ENCODE measurements around the gene LIX1L.

The LIX1L gene

DNA sequence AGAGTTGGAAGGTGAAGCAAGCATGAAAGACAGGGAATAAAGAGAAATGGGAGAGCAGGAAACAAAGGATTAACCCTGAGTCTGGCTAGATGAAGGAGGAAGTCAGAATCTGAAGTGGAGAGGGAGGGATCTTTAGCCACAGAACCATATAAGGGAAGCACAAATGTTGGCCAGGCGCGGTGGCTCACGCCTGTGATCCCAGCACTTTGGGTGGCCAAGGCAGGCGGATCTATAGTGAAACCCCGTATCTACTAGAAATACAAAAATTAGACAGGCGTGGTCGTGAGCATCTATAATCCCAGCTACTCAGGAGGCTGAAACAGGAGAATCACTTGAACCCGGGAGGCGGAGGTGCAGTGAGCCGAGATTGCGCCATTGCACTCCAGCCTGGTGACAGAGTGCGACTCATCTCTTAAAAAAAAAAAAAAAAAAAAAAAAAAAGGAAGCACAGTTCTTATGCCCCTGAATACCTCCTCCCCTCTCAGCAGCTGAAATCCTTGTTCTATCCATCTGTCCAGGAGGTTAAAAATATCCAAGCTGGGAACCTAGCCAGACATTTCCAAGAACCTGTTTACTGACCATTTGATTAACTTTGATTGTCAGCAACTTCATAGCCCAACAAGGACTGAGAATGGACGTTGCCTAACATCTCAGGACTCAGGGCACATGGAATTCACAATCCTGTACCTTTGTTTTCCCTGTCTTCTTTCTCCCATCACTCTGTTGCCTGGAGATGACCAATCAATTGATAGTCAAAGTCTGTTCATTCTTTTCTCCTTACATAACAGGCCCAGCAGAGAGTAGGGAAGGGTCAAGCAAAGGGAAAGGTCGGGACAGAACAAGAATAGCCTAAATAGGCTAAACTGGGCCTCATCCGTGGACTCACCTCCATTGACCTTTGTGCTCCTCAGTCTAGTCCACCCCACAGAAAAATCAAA lies 28.0 kb upstream of the LIX1L start:
- DNase-seq (ENCODE audit: low spot score), result no peak

DNA sequence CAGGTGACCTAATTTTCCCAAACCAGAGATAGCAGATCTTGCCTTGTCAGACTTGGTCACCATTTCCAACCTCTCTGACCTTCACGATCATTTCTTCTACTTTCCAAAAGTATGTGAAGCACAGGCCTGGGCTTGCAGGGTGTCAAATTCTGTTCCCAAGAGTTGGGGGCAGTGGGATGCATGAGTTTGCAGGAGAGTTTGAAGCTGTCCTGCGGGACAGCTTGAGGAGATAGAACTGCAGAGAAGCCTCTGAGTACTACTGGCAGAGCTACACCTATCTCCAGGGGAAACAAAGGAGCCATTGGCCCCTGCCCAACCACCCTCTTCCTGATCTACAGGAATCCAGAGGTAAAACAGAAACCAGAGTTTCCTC lies 27.3 kb upstream of the LIX1L start:
- DNase-seq (ENCODE audit: low spot score), result no peak

DNA sequence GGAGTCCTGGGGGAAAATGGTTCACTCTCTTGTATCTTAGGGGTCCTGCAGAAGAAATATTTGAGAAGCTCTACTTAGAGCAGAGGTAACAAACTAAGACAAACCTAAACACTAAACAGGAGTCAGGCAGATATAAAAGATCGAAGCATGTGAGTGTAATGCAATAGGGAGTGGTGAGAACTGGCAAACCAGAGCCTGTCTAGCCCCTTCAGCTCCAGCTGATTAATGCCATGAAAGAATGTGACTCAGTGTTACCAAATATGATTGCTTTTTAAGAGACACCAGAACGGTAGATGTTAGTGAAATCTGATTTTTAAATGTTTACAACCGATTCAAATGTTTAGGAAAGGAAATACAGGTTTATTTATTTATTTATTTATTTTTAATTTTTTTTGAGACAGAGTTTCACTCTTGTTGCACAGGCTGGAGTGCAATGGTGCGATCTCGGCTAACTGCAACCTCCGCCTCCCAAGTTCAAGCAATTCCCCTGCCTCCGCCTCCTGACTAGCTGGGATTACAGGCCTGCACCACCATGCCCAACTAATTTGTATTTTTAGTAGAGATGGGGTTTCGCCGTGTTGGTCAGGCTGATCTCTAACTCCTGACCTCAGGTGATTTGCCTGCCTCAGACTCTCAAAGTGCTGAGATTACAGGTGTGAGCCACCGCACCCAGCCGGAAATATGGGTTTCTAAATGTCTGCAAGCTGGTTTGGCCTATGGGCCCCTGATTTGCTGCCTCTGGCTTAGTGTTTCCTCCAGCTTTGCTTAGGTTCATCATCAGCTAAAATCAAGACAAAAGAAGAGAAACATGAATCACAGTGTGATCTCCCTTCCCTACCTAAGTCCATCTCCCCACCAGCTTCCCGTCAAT lies 26.4 kb upstream of the LIX1L start:
- DNase-seq (ENCODE audit: low spot score), result no peak

DNA sequence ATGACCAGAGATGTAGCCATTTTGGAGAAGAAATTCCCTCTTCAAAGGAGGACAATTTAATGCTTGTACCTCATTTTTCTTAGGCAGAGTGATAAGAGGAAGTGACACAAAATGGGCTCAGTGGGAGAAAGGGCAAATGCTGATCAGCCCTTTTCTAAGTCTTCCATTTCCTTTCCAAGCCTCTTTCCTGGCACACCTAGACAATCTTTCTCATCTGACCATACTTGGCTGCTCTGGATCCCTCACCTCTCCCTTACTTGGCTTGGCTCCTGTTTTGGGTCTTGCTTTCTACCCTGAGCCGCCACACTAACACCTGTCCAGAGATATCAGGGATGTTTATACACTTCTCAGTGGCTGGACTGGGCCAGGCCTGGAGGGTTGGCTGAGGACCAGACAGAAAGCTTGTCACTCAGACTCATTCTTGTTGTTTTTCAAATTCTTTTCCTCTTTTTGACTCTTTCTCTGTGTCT lies 25.4 kb upstream of the LIX1L start:
- DNase-seq (ENCODE audit: low spot score), result no peak

DNA sequence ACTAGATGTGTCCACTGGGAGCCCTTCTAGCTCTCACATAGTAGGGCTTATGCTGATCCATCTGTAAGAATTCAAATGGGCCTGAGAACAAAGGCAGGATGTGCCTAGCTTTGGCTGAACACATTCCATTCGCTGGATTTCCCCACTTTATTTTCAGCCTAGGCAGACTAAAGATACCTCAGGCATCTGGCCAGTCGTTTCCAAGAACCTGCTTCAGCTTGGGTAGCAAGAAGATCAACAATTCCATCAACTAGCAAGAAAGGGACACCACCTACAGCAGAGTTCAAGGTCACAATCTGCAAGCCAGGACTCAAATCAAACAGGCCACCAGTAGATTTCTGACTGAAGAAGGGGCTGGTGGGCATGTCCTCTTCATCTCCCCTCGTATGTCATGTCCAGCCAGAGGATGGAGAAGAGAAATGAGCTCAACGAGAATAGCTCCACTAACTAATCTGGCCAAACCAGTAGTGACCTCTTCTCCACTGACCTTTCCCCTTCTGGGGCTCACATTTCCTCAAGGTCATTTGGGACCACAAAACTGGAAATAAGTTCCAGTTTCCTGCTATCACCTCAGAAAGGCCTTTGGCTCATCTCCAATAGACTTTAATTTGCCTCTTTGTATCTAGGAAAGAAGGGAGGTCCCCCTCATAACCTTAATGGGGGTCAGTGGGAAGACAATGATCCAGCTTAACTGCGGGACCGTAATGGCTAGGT lies 24.4 kb upstream of the LIX1L start:
- no peak for DNase-seq (ENCODE audit: low spot score)

DNA sequence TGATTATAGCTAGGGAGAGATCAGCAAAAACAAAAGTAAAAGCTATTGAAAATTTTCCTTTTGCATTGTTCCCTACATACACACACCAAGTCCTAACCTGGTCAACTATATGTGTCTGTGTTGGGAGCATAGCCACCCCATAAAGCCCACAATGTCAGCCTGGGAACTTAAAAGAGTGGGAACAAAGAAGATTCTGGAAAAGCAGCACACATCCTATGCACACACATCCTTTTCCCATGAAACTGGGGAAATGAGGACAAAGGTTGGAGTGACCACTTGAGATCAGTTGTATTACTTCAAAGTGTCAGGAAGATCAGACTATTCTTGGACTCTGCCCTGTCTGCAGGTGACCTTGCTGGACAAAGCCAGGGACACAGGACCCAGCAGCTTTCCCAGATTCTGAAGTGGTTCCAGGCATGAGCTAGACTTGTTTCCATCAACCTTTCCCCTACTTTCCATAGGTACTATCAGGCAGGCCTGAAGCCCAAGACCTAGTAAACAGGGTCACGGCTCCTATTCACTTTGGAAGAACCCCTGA lies 22.7 kb upstream of the LIX1L start:
- no peak for DNase-seq (ENCODE audit: low spot score)

DNA sequence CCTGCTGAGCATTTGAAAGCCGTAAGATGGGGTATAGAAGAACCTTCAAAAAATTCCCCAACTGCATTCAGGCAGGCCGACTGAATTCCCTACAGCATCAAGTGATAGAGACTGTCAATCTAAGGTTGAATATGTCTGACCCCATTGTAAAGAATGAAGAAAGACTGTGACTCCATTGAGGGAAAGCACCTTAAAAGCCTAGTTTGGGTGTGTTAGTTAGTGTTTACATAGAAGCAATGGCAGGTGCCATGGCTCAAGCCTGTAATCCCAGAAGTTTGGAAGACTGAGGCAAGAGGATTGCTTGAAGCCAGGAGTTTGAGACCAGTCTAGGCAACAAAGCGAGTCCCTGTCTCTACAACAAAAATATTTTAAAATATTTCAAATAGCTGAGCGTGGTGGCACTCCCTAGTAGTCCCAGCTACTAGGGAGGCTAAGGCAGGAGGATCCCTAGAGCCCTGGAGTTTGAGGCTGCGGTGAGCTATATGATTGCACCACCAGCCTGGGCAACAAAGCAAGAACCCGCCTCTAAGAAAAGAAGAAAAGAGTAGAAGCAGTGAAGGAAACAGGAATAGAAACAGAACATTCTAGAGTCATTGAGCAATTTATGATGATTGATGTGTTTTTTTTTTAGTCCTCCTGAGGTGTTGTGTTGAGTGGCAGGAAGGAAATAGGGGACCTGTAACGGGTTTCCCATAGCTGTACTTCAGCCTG lies 22.1 kb upstream of the LIX1L start:
- DNase-seq (ENCODE audit: low spot score), result peak; percentile 48

DNA sequence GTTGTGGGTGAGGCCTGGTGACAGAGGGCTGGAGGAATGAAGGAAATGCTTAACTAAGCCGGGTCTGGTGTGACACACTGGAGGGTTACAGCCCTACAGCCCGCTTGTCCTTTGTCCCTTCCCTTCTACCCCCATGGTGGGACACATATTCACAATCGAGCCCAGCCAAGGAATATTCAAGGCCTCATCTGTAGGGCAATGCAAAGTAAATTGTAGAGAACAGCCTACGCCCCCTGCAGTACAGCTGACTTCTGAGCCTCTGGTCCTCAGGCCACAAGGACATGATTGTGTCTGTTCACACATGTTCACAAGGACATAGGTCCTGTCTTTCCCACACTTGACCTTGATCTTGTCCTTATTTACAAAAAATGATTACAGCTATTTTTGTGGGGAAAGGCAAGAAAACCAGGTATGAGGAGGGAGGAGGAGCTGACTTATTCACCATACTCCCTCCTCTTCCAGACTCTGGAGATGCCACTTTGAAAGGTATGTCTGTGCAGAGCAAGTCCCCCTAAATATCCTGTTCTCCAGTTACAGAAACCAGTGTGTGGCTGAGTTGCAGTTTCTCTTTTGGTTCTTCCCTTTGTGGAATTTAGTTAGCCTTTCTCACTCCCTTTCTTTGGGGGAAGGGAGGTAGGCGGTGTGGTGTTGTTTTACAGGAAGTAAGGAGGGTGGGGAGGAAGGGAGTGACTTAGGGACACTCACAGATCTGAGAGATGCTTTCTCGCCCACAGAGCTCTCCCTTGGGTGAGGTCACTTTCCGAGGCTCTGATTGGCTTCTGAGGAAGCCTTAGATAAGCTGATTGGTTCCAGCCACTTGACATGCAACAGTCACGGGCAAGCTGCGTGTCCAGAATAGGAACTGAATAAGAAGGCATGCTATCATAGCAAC lies 21.3 kb upstream of the LIX1L start:
- DNase-seq (ENCODE audit: low spot score), result peak; percentile 97

DNA sequence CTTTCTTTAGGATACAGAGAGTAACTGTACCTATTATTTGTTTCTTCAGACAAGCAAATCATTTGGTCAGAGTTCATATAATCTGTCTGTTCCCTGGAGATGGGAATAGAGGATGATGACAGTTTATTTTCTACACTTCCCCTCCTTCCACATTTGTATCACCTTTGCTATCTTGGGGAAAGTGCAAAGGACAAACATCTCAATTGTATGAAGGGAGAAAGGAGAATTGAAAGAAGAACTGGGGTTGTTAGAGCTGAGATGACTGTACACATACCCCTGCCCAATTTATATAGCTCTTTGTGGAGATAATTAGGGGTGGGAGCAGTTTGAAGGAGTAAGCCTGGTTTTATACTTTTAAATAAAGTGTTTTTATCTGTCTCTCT lies 20.6 kb upstream of the LIX1L start:
- no peak for DNase-seq (ENCODE audit: low spot score)

DNA sequence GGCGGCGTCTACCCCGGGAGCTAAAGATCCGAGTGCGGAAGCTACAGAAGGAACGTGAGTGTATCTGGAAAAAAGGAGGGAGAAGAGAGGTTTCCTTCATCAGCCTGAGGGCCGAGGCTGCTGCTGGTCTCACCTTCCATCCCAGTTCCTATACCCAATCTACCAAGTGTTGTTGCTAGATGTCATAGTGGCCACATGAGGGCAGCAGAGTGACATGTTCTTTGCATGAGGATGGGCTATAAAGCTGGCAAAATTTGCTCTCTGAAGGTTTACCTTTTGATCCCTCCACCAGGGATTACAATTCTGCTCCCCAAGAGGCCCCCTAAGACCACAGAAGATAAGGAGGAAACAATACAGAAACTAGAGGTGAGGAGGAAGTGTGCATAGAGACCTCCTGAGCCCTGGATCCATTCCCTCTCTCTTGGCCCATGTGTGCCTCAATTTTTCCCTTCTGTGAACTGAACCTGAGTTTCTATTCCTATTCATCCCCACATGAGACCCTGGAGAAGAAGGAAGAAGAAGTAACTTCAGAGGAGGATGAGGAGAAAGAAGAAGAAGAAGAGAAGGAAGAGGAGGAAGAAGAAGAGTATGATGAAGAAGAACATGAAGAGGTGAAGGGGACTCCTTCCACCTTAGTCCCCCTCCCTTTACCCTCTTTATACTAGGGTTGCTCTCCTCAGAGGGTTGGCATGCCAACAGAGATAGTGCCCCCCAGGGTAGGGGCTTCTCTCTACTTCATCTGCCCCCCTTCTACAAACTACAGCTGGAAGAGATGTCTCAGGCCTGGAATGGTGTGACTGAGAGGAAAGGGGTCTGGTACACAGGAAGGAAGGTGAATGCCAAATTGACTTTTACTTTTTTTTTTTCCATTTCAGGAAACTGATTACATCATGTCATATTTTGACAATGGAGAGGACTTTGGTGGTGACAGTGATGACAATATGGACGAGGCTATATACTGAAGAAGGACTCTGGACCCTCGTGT lies 20.0 kb upstream of the LIX1L start:
- DNase-seq (ENCODE audit: low spot score), result peak; percentile 93

DNA sequence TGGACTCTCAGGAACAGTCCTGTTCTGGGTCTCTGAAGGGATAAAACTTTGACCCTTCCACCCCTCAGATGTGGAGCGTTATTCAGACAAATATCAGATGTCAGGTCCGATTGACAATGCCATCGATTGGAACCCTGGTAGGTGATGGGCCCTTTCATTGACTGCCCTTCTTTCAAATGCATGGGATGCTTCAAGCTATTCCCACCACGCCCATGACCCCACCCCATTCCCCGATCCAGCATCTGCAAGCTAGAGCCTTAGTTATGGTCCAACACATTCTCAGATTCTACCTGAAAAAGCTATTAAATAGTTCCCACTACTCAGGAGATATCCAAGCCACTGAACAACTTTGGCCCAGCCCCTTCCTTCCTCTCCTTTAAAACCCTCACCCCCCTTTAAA lies 19.2 kb upstream of the LIX1L start:
- no peak for DNase-seq (ENCODE audit: low spot score)

DNA sequence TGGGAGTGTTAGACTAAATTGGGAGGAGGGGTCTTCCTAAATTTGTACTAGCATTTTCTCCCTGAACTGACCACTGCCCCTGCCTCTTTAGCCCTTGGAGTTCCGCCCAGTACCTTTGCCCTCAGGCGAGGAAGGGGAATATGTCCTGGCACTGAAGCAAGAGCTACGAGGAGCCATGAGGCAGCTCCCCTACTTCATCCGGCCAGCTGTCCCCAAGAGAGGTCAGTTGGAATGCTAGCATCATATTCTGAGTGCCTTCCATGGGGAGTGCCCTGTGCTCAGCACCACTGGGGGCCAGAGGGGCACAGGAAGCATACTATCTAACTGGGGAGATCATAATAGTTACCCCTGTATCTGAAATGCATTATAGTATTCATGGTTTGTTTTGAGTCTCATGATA lies 17.4 kb upstream of the LIX1L start:
- DNase-seq (ENCODE audit: low spot score), result no peak

DNA sequence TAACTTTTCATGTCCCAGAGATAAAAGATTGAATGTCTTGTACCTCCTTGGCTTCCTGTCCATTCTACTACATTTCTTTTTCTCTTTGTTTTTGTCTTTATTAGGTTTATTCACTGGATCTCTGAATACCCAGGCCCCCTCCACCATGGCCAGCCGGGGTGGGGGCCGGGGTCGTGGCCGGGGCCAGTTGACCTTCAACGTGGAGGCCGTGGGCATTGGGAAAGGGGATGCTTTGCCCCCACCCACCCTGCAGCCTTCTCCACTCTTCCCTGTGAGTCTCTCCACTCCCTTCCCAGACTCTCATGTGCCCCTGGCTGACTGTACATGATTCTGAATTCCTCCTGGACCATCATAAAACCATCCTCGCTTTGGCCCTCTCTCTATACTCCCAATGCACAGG lies 16.9 kb upstream of the LIX1L start:
- DNase-seq (ENCODE audit: low spot score), result no peak

DNA sequence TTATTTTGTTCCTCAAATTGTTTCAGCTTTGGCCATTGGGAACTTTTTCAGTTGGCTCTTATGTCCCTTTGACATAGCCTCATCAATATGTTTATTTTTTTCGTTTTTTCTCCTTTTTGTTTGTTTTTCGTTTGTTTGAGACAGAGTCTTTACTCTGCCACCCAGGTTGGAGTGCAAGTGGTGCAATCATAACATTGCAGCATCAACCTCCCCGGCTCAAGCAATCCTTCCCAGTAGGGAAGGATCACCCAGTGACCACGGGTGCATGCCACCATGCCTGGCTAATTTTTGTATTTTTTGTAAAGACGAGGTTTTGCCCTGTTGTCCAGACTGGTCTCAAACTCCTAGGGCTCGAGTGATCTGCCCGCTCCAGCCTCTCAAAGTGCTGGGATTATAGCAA lies 14.8 kb upstream of the LIX1L start:
- no peak for DNase-seq (ENCODE audit: low spot score)

DNA sequence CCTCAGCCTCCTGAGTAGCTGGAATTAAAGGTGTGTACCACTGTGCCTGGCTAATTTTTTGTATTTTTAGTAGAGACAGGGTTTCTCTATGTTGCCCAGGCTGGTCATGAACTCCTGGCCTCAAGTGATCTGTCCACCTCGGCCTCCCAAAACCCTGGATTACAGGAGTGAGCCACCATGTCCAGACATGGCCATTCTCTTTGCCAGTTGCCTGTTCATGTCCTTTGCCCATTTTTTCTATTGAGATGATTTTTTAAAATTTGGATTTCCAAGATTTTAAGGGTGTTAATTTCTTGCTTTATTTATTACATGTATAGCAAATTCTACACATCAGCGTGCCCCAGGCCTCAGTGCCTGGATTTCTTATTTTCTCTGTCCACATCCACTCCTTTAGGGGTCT lies 9.5 kb upstream of the LIX1L start:
- DNase-seq (ENCODE audit: low spot score), result no peak

DNA sequence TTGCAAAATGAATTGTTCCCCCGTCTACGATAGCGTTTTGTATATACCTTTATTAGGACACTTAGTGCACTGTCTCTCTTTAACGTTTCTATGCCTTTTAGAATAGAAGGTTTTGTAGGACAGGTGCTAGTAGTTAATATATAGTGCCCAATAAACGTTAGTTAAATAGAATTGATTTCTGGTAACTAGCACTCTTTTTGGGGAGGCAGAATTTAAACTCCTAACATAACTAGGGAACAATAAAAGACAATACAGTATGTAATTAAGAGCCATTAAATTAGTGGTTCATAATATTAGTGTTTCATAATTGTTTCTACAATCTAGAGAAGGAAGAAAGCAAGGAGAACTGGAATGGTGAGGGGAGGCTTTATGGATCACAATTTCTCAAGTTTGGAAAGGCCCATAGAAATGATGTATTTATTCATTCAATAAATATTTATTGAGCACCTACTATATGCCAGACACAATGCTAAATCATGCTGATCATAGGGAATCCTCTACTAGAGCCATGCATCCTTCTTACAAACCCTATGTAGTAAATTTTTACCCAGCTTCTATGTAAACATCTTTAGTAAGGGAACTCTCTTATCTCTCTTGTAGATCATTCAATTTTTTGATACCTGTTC lies 7.4 kb upstream of the LIX1L start:
- DNase-seq (ENCODE audit: low spot score), result no peak

DNA sequence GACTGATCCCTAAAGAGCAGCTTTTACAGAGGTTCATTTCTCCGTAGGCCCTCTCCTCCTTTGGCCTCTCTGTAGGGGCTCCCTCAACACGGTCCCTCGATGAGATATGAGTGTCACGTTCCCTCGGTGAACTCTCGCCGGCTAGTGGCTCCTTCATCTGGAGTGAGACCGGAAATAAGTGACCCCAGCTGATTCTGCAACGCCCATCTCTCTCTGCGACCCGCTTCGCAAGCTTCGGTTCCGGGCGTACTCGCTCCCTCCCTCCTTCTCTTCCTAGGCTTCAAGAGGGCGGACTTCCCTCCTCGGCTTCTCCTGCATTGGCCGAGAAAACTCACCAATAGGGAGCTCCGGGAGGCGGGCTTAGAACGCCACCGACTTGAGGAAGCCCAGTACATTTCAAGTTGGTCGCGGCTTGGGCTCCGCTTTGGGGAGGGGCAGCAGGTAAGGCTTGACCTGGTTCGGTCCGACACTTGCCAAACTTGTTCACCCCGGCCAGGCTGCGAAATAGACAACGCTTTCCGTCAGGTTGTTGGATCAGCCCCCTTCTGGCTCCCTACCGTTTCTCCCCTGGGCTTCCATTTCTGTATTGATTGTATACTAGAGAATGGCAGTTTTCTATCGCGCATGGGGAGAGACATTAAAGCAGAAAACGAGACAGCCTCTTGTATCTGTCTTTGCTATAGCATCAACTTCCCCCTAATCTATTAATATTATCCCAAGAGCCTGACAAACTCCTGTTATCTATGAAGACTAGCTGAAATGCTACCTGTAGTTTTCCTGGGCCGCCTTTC lies 6.7 kb upstream of the LIX1L start, which contains the start of the genes ANKRD34A and POLR3GL:
ANKRD34A (minus strand) TSS at position 248 of the 791 bp plus-strand sequence. CDS start 2,816 bp downstream, outside the sequence.
POLR3GL (plus strand) TSS at position 363 of the 791 bp plus-strand sequence. CDS start 10,176 bp downstream, outside the sequence.
- peak; percentile 99 for DNase-seq (ENCODE audit: low spot score)
